Measurements from ENCODE around the gene SCAI. TPM values are rescaled to one million over a fixed set of nuclear protein-coding genes. Genes with fewer than 3 reads are reported as not detected.
"Not testable (repeated sequence)": the region's sequence is repeated elsewhere in the genome, so short reads cannot be mapped to it uniquely, and the experiment has no call there.

The SCAI gene
- total and polyA plus RNA-seq, 9 donors: 4.6 to 14.5 (median 7.4) TPM

- Histone ChIP-seq H3K4me3 (ENCODE audit: low read length) (no peak overlapping the region), H3K27me3 (ENCODE audit: control insufficient read depth, insufficient read depth, low read length) (no peaks in the 10 kb centered on the region), H3K27ac (ENCODE audit: low read length) (no peak overlapping the region), H3K9me3 (replicated peaks; ENCODE audit: control insufficient read depth, low read depth, low read length) (no peaks in the 10 kb centered on the region), H3K36me3 (ENCODE audit: control insufficient read depth, insufficient read depth, low read length) (peaks cover 11% of the 10 kb centered on the region), H3K4me1 (ENCODE audit: control insufficient read depth, insufficient read depth, low read length) (peaks cover 3% of the 10 kb centered on the region)
- WGBS (ENCODE audit: insufficient coverage): no CpG with 5 or more reads among the region's 1 CpG
- DNase-seq: no peak
Observed at GRCh38 chr9:125177888-125178287, 34.6 kb upstream of the SCAI start.

- no CpG with 5 or more reads among the region's 3 CpGs for WGBS (ENCODE audit: insufficient coverage)
- Histone ChIP-seq H3K27me3 (ENCODE audit: control insufficient read depth, insufficient read depth, low read length) (no peaks in the 10 kb centered on the region), H3K27ac (ENCODE audit: low read length) (peak overlapping the region; percentile 26), H3K4me3 (ENCODE audit: low read length) (no peak overlapping the region), H3K4me1 (ENCODE audit: control insufficient read depth, insufficient read depth, low read length) (peaks cover 3% of the 10 kb centered on the region), H3K36me3 (ENCODE audit: control insufficient read depth, insufficient read depth, low read length) (peaks cover 11% of the 10 kb centered on the region), H3K9me3 (replicated peaks; ENCODE audit: control insufficient read depth, low read depth, low read length) (no peaks in the 10 kb centered on the region)
- peak; percentile 94 for DNase-seq
Observed at GRCh38 chr9:125176636-125177035, 33.3 kb upstream of the SCAI start.

- Histone ChIP-seq H3K9me3 (replicated peaks; ENCODE audit: control insufficient read depth, low read depth, low read length) (no peaks in the 10 kb centered on the region), H3K27ac (ENCODE audit: low read length) (no peak overlapping the region), H3K4me3 (ENCODE audit: low read length) (no peak overlapping the region), H3K36me3 (ENCODE audit: control insufficient read depth, insufficient read depth, low read length) (peaks cover 19% of the 10 kb centered on the region), H3K4me1 (ENCODE audit: control insufficient read depth, insufficient read depth, low read length) (peaks cover 3% of the 10 kb centered on the region), H3K27me3 (ENCODE audit: control insufficient read depth, insufficient read depth, low read length) (no peaks in the 10 kb centered on the region)
- 20% methylated on average over 1 of the region's 6 CpGs for whole genome bisulfite sequencing (ENCODE audit: insufficient coverage)
- peak; percentile 54 for DNase-seq
Observed at GRCh38 chr9:125172031-125172755, 28.9 kb upstream of the SCAI start.

- Histone ChIP-seq H3K4me3 (ENCODE audit: low read length) (no peak overlapping the region), H3K27me3 (ENCODE audit: control insufficient read depth, insufficient read depth, low read length) (no peaks in the 10 kb centered on the region), H3K27ac (ENCODE audit: low read length) (no peak overlapping the region), H3K36me3 (ENCODE audit: control insufficient read depth, insufficient read depth, low read length) (peaks cover 18% of the 10 kb centered on the region), H3K4me1 (ENCODE audit: control insufficient read depth, insufficient read depth, low read length) (no peaks in the 10 kb centered on the region), H3K9me3 (replicated peaks; ENCODE audit: control insufficient read depth, low read depth, low read length) (no peaks in the 10 kb centered on the region)
- DNase-seq: no peak
Observed at GRCh38 chr9:125169895-125170294, 26.6 kb upstream of the SCAI start.

GRCh38 chr9:125166762-125167161 is 23.4 kb upstream of the SCAI start:
- DNase-seq: no peak
- no peak overlapping the region for H3K4me3 ChIP-seq (ENCODE audit: low read length)
- no peaks in the 10 kb centered on the region for H3K27me3 ChIP-seq (ENCODE audit: control insufficient read depth, insufficient read depth, low read length)
- H3K9me3 ChIP-seq (replicated peaks; ENCODE audit: control insufficient read depth, low read depth, low read length): no peaks in the 10 kb centered on the region
- H3K27ac ChIP-seq (ENCODE audit: low read length): no peak overlapping the region
- no CpG with 5 or more reads among the region's 2 CpGs for WGBS (ENCODE audit: insufficient coverage)
- H3K4me1 ChIP-seq (ENCODE audit: control insufficient read depth, insufficient read depth, low read length): no peaks in the 10 kb centered on the region
- H3K36me3 ChIP-seq (ENCODE audit: control insufficient read depth, insufficient read depth, low read length): peaks cover 11% of the 10 kb centered on the region

- not testable (repeated sequence) for H3K4me3 ChIP-seq (ENCODE audit: low read length); H3K4me1 ChIP-seq (ENCODE audit: control insufficient read depth, insufficient read depth, low read length); DNase-seq; H3K36me3 ChIP-seq (ENCODE audit: control insufficient read depth, insufficient read depth, low read length); H3K27ac ChIP-seq (ENCODE audit: low read length); H3K27me3 ChIP-seq (ENCODE audit: control insufficient read depth, insufficient read depth, low read length); H3K9me3 ChIP-seq (replicated peaks; ENCODE audit: control insufficient read depth, low read depth, low read length)
- WGBS (ENCODE audit: insufficient coverage): 100% methylated on average over 3 of the region's 6 CpGs
Observed at GRCh38 chr9:125162891-125163290, 19.6 kb upstream of the SCAI start.

GRCh38 chr9:125161284-125161918 is 18.1 kb upstream of the SCAI start:
- Histone ChIP-seq H3K4me3 (ENCODE audit: low read length) (no peak overlapping the region), H3K27ac (ENCODE audit: low read length) (no peak overlapping the region), H3K27me3 (ENCODE audit: control insufficient read depth, insufficient read depth, low read length) (no peaks in the 10 kb centered on the region), H3K4me1 (ENCODE audit: control insufficient read depth, insufficient read depth, low read length) (no peaks in the 10 kb centered on the region), H3K36me3 (ENCODE audit: control insufficient read depth, insufficient read depth, low read length) (no peaks in the 10 kb centered on the region), H3K9me3 (replicated peaks; ENCODE audit: control insufficient read depth, low read depth, low read length) (no peaks in the 10 kb centered on the region)
- 86% methylated on average over 1 of the region's 3 CpGs for WGBS (ENCODE audit: insufficient coverage)
- DNase-seq: no peak

- no peak overlapping the region for H3K4me3 ChIP-seq (ENCODE audit: low read length)
- no peak overlapping the region for H3K27ac ChIP-seq (ENCODE audit: low read length)
- H3K36me3 ChIP-seq (ENCODE audit: control insufficient read depth, insufficient read depth, low read length): no peaks in the 10 kb centered on the region
- H3K27me3 ChIP-seq (ENCODE audit: control insufficient read depth, insufficient read depth, low read length): no peaks in the 10 kb centered on the region
- H3K4me1 ChIP-seq (ENCODE audit: control insufficient read depth, insufficient read depth, low read length): no peaks in the 10 kb centered on the region
- no peaks in the 10 kb centered on the region for H3K9me3 ChIP-seq (replicated peaks; ENCODE audit: control insufficient read depth, low read depth, low read length)
- DNase-seq: no peak
Observed at GRCh38 chr9:125160750-125161149, 17.4 kb upstream of the SCAI start.

- peaks cover 13% of the 10 kb centered on the region for H3K36me3 ChIP-seq (ENCODE audit: control insufficient read depth, insufficient read depth, low read length)
- no peaks in the 10 kb centered on the region for H3K27me3 ChIP-seq (ENCODE audit: control insufficient read depth, insufficient read depth, low read length)
- 100% methylated on average over 1 of the region's 2 CpGs for WGBS (ENCODE audit: insufficient coverage)
- H3K9me3 ChIP-seq (replicated peaks; ENCODE audit: control insufficient read depth, low read depth, low read length): no peaks in the 10 kb centered on the region
- no peak overlapping the region for H3K4me3 ChIP-seq (ENCODE audit: low read length)
- DNase-seq: no peak
- no peaks in the 10 kb centered on the region for H3K4me1 ChIP-seq (ENCODE audit: control insufficient read depth, insufficient read depth, low read length)
- H3K27ac ChIP-seq (ENCODE audit: low read length): no peak overlapping the region
Observed at GRCh38 chr9:125156551-125156950, 13.2 kb upstream of the SCAI start.

- no peak for DNase-seq
- no peak overlapping the region for H3K27ac ChIP-seq (ENCODE audit: low read length)
- peaks cover 32% of the 10 kb centered on the region for H3K36me3 ChIP-seq (ENCODE audit: control insufficient read depth, insufficient read depth, low read length)
- H3K27me3 ChIP-seq (ENCODE audit: control insufficient read depth, insufficient read depth, low read length): no peaks in the 10 kb centered on the region
- no peaks in the 10 kb centered on the region for H3K4me1 ChIP-seq (ENCODE audit: control insufficient read depth, insufficient read depth, low read length)
- no peaks in the 10 kb centered on the region for H3K9me3 ChIP-seq (replicated peaks; ENCODE audit: control insufficient read depth, low read depth, low read length)
- no peak overlapping the region for H3K4me3 ChIP-seq (ENCODE audit: low read length)
- WGBS (ENCODE audit: insufficient coverage): no CpG with 5 or more reads among the region's 4 CpGs
Observed at GRCh38 chr9:125153712-125154367, 10.5 kb upstream of the SCAI start.

Data from muscle of leg (tissue), 11 donors.